ENCODE data around the gene SCAPER. TPM values are rescaled to one million over a fixed set of nuclear protein-coding genes. Genes with fewer than 3 reads are reported as not detected.

SCAPER gene
- polyA plus RNA-seq, 1 donor from 2014 or later, result 77.1 TPM

DNA sequence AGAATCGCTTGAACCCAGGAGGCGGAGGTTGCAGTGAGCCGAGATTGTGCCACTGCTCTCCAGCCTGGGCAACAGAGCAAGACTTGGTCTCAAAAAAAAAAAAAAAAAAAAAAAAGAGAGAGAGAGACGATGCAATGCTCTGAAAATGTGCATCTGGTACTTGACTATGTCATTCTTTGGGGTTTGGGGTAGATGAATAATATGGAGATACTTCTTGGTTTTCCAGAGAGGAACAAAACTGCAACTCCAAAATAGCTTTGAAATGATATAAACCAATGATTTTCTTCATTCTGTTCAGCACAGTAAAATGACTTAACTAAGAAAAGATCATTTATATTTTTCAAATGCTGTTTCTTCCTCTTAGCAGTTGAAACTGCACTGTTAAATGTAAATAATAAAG, 409.7 kb downstream of the SCAPER start:
- Histone ChIP-seq H3K9me3 (ENCODE audit: low read length) (no peaks in the 10 kb centered on the region), H4K20me1 (ENCODE audit: insufficient read depth) (no peaks in the 10 kb centered on the region), H3K9me2 (ENCODE audit: insufficient read depth, low read length) (no peaks in the 10 kb centered on the region), H3K9ac (ENCODE audit: low read length) (no peak overlapping the region), H3K79me2 (replicated peaks; ENCODE audit: insufficient read depth, low read length) (no peaks in the 10 kb centered on the region), H3K36me3 (ENCODE audit: insufficient read depth, low read length) (no peaks in the 10 kb centered on the region), H3K27ac (ENCODE audit: low read length) (no peak overlapping the region), H3K4me3 (ENCODE audit: low read length) (no peak overlapping the region), H3F3A (ENCODE audit: insufficient read depth, low read length, poor library complexity, severe bottlenecking) (no peaks in the 10 kb centered on the region), H2AFZ (ENCODE audit: low read depth, low read length) (no peak overlapping the region), H3K4me2 (ENCODE audit: low read length) (no peak overlapping the region), H3K27me3 (ENCODE audit: insufficient read depth, low read depth, low read length) (no peaks in the 10 kb centered on the region)
- TF ChIP-seq TAF1 (IDR thresholded peaks at IDR 0.05; ENCODE audit: low read depth) (no peak), MXI1 (conservative IDR thresholded peaks at IDR 0.05; ENCODE audit: poor library complexity, severe bottlenecking) (no peak), EP300 (conservative IDR thresholded peaks at IDR 0.05; ENCODE audit: poor library complexity, severe bottlenecking) (no peak), EZH2 (IDR thresholded peaks at IDR 0.05; ENCODE audit: borderline replicate concordance, insufficient read depth, low read length, poor library complexity, severe bottlenecking) (no peak), POLR2AphosphoS5 (IDR thresholded peaks at IDR 0.05) (no peak), SMC3 (conservative IDR thresholded peaks at IDR 0.05; ENCODE audit: poor library complexity) (no peak), RAD21 (conservative IDR thresholded peaks at IDR 0.05) (no peak)
- TF ChIP-seq, protein P1, sequence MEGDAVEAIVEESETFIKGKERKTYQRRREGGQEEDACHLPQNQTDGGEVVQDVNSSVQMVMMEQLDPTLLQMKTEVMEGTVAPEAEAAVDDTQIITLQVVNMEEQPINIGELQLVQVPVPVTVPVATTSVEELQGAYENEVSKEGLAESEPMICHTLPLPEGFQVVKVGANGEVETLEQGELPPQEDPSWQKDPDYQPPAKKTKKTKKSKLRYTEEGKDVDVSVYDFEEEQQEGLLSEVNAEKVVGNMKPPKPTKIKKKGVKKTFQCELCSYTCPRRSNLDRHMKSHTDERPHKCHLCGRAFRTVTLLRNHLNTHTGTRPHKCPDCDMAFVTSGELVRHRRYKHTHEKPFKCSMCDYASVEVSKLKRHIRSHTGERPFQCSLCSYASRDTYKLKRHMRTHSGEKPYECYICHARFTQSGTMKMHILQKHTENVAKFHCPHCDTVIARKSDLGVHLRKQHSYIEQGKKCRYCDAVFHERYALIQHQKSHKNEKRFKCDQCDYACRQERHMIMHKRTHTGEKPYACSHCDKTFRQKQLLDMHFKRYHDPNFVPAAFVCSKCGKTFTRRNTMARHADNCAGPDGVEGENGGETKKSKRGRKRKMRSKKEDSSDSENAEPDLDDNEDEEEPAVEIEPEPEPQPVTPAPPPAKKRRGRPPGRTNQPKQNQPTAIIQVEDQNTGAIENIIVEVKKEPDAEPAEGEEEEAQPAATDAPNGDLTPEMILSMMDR (IDR thresholded peaks at IDR 0.05; ENCODE audit: poor library complexity, severe bottlenecking), result no peak
- TF ChIP-seq, protein P2, sequence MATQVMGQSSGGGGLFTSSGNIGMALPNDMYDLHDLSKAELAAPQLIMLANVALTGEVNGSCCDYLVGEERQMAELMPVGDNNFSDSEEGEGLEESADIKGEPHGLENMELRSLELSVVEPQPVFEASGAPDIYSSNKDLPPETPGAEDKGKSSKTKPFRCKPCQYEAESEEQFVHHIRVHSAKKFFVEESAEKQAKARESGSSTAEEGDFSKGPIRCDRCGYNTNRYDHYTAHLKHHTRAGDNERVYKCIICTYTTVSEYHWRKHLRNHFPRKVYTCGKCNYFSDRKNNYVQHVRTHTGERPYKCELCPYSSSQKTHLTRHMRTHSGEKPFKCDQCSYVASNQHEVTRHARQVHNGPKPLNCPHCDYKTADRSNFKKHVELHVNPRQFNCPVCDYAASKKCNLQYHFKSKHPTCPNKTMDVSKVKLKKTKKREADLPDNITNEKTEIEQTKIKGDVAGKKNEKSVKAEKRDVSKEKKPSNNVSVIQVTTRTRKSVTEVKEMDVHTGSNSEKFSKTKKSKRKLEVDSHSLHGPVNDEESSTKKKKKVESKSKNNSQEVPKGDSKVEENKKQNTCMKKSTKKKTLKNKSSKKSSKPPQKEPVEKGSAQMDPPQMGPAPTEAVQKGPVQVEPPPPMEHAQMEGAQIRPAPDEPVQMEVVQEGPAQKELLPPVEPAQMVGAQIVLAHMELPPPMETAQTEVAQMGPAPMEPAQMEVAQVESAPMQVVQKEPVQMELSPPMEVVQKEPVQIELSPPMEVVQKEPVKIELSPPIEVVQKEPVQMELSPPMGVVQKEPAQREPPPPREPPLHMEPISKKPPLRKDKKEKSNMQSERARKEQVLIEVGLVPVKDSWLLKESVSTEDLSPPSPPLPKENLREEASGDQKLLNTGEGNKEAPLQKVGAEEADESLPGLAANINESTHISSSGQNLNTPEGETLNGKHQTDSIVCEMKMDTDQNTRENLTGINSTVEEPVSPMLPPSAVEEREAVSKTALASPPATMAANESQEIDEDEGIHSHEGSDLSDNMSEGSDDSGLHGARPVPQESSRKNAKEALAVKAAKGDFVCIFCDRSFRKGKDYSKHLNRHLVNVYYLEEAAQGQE (IDR thresholded peaks at IDR 0.05; ENCODE audit: borderline replicate concordance), result no peak

DNA sequence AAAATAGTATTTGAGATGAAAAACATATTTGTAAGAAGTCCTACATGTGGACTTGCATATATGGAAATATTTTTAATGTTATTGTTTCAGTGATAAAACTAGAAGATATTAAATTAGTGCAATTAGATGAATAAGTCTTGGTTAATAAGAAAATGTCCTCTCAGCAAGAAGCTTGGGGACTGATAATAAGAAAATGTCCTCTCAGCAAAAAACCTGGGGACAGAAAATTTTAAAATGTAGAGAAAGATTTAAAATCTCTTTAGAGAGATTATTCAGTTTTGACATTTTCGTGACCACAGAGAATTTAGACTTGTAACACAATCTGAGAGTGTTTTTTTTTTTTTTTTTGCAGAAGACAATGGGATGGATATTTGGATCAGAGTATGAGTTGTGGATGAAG, 412.6 kb downstream of the SCAPER start:
- TF ChIP-seq EZH2 (IDR thresholded peaks at IDR 0.05; ENCODE audit: borderline replicate concordance, insufficient read depth, low read length, poor library complexity, severe bottlenecking), result no peak
- no peak for TF ChIP-seq MXI1 (conservative IDR thresholded peaks at IDR 0.05; ENCODE audit: poor library complexity, severe bottlenecking)
- TF ChIP-seq, protein P2 (IDR thresholded peaks at IDR 0.05; ENCODE audit: borderline replicate concordance), result no peak
- no peak for TF ChIP-seq EP300 (conservative IDR thresholded peaks at IDR 0.05; ENCODE audit: poor library complexity, severe bottlenecking)
- TF ChIP-seq SMC3 (conservative IDR thresholded peaks at IDR 0.05; ENCODE audit: poor library complexity), result no peak
- no peak for TF ChIP-seq TAF1 (IDR thresholded peaks at IDR 0.05; ENCODE audit: low read depth)
- TF ChIP-seq POLR2AphosphoS5 (IDR thresholded peaks at IDR 0.05), result no peak
- no peak for TF ChIP-seq RAD21 (conservative IDR thresholded peaks at IDR 0.05)
- TF ChIP-seq, protein P1 (IDR thresholded peaks at IDR 0.05; ENCODE audit: poor library complexity, severe bottlenecking), result no peak
- H4K20me1 ChIP-seq (ENCODE audit: insufficient read depth), result no peaks in the 10 kb centered on the region
- H3K4me3 ChIP-seq (ENCODE audit: low read length), result no peak overlapping the region
- no peak overlapping the region for H3K4me2 ChIP-seq (ENCODE audit: low read length)
- no peaks in the 10 kb centered on the region for H3K36me3 ChIP-seq (ENCODE audit: insufficient read depth, low read length)
- H3K9ac ChIP-seq (ENCODE audit: low read length), result no peak overlapping the region
- H3K9me3 ChIP-seq (ENCODE audit: low read length), result no peaks in the 10 kb centered on the region
- H3K79me2 ChIP-seq (replicated peaks; ENCODE audit: insufficient read depth, low read length), result no peaks in the 10 kb centered on the region
- no peaks in the 10 kb centered on the region for H3F3A ChIP-seq (ENCODE audit: insufficient read depth, low read length, poor library complexity, severe bottlenecking)
- H3K27ac ChIP-seq (ENCODE audit: low read length), result no peak overlapping the region
- H2AFZ ChIP-seq (ENCODE audit: low read depth, low read length), result no peak overlapping the region
- no peaks in the 10 kb centered on the region for H3K9me2 ChIP-seq (ENCODE audit: insufficient read depth, low read length)
- H3K27me3 ChIP-seq (ENCODE audit: insufficient read depth, low read depth, low read length), result no peaks in the 10 kb centered on the region
